Prostate gland (tissue), 2 donors: ENCODE measurements around the gene CSAD. TPM values are rescaled to one million over a fixed set of nuclear protein-coding genes. Genes with fewer than 3 reads are reported as not detected.
"Not testable (repeated sequence)": the region's sequence is repeated elsewhere in the genome, so short reads cannot be mapped to it uniquely, and the experiment has no call there.

Experiments used
- DNase-seq: peaks from one replicate; pipeline ENCODE4 v3.0.0-alpha.2; 2019; ENCODE audit warnings: low spot score
- H3K27ac ChIP-seq, 2 donors: fragments of 200-600 bp; sonication (generic); 2 replicates each; pipeline ENCODE4 v1.5.1; 2017 to 2019
- H3K27me3 ChIP-seq: fragments of 200-600 bp; sonication (generic); replicated peaks from 2 replicates; pipeline ENCODE4 v1.5.1; 2019; ENCODE audit not compliant: insufficient read depth
- H3K36me3 ChIP-seq, 2 donors: fragments of 200-600 bp; sonication (generic); 1 replicate in 1 of 2; 2 replicates in 1 of 2; pipeline versions ENCODE4 v1.5.1 to v1.8.1; 2017 to 2019
- H3K4me1 ChIP-seq: fragments of 200-600 bp; sonication (generic); replicated peaks from 2 replicates; pipeline ENCODE4 v1.5.1; 2019
- H3K4me3 ChIP-seq, 2 donors: fragments of 200-600 bp; sonication (generic); 2 replicates each; pipeline ENCODE4 v1.5.1; 2017 to 2019
- H3K9me3 ChIP-seq: fragments of 200-600 bp; sonication (generic); 2 replicates; pipeline ENCODE4 v1.5.1; 2017
- CTCF ChIP-seq, 4 experiments: fragments of 200-600 bp in 2 of 4; fragments of 450-650 bp in 2 of 4; sonication (generic) in 2 of 4; IDR thresholded peaks; 1 replicate in 3 of 4; 2 replicates in 1 of 4; pipeline ENCODE4 v1.5.1; 2016 to 2019; ENCODE audit warnings: antibody characterized with exemption in 4 of 4, mild to moderate bottlenecking in 2 of 4, moderate library complexity in 2 of 4
- POLR2A ChIP-seq: fragments of 450-650 bp; IDR thresholded peaks from one replicate; pipeline ENCODE4 v1.6.1; 2016; ENCODE audit warnings: antibody characterized with exemption, mild to moderate bottlenecking
- POLR2AphosphoS5 ChIP-seq: sonication (generic); formaldehyde crosslinking; IDR thresholded peaks from one replicate; pipeline ENCODE4 v1.6.1; 2017; ENCODE audit warnings: antibody characterized with exemption
- WGBS: methylation state at CpG from one replicate; pipeline ENCODE4 v1.1.5; 2018; 5-methylcytosine and 5-hydroxymethylcytosine counted together
- intact Hi-C: fragments of 100-400 bp; cut with DNase I; formaldehyde crosslinking; loops from one replicate; pipeline ENCODE4 v1.14.2; 2022
- small RNA-seq, 2 donors: library from RNA; depleted of rRNA; stranded (forward); fragments of <200 nt; gene quantifications; one replicate each; pipeline ENCODE3, GENCODE V24; 2016
- total RNA-seq, 2 donors: library from RNA; depleted of rRNA; stranded (reverse); fragments of >200 nt; gene quantifications; one replicate each; pipeline ENCODE4 v1.1.0, GENCODE V29; 2016

Gene CSAD
- total RNA-seq, 2 donors from 2014 or later, result 30.8 to 92.5 TPM

GRCh38 chr12:53113136-53113705, 67.5 kb downstream of the CSAD start:
- no peak overlapping the region for H3K27ac ChIP-seq
- H3K27me3 ChIP-seq, result no peaks in the 10 kb centered on the region
- no peaks in the 10 kb centered on the region for H3K4me1 ChIP-seq
- no peak for TF ChIP-seq POLR2A
- no peak for TF ChIP-seq CTCF (IDR thresholded peaks at IDR 0.05)
- no peak for TF ChIP-seq POLR2AphosphoS5
- DNase-seq, result no peak
- H3K9me3 ChIP-seq, result no peaks in the 10 kb centered on the region
- intact Hi-C loops, result no loop called here
- no peaks in the 10 kb centered on the region for H3K36me3 ChIP-seq
- WGBS, result 62% methylated on average over 12 of the region's 12 CpGs
- no peak overlapping the region for H3K4me3 ChIP-seq

GRCh38 chr12:53112431-53112830, 68.3 kb downstream of the CSAD start:
- H3K4me3 ChIP-seq, DNase-seq, H3K27me3 ChIP-seq, H3K36me3 ChIP-seq, intact Hi-C loops, H3K9me3 ChIP-seq, H3K4me1 ChIP-seq, H3K27ac ChIP-seq: not testable (repeated sequence)
- WGBS, result 89% methylated on average over 7 of the region's 7 CpGs

Small RNAs within 50 kb of the gene (small RNA-seq; reads per million reads assigned to genes)
- gene HIGD1AP1 (0 reads per million in 2 donors), gene RNU6-333P (0 reads per million in 2 donors)

Other genes with a start within 250 kb of the CSAD start
- gene KRT18, start 231.8 kb downstream of the CSAD start, total RNA-seq, result 100 to 1,000 TPM; 211 to 737 TPM
- 100 to 1,000 TPM; 419 to 458 TPM for gene EIF4B, start 174.5 kb downstream of the CSAD start, total RNA-seq
- gene TNS2, start 130.9 kb downstream of the CSAD start, total RNA-seq, result 100 to 1,000 TPM in 1 of 2 donors, 10 to 100 TPM in 1; 66.5 to 180 TPM
- 10 to 100 TPM; 38.7 to 54.4 TPM for gene SPRYD3, start 101.5 kb downstream of the CSAD start, total RNA-seq
- gene IGFBP6, start 83.3 kb downstream of the CSAD start, total RNA-seq, result 100 to 1,000 TPM; 189 to 532 TPM
- gene SOAT2, start 77.4 kb downstream of the CSAD start, total RNA-seq, result under 1 TPM; 0.14 to 0.28 TPM
- 10 to 100 TPM; 17.0 to 19.1 TPM for gene ZNF740, start 203 bp downstream of the CSAD start, total RNA-seq
- 1 to 10 TPM; 1.2 to 1.7 TPM for gene ITGB7, start 26.3 kb upstream of the CSAD start, total RNA-seq
- 10 to 100 TPM; 28.9 to 30.4 TPM for gene RARG, start 51.3 kb upstream of the CSAD start, total RNA-seq
- 1 to 10 TPM in 1 of 2 donors, under 1 TPM in 1; 0.55 to 6.1 TPM for gene ESPL1, start 87.4 kb upstream of the CSAD start, total RNA-seq
- 100 to 1,000 TPM; 552 to 673 TPM for gene PFDN5, start 114.6 kb upstream of the CSAD start, total RNA-seq
- 10 to 100 TPM; 48.1 to 75.4 TPM for gene MYG1, start 118.8 kb upstream of the CSAD start, total RNA-seq
- gene AAAS, start 140.7 kb upstream of the CSAD start, total RNA-seq, result 10 to 100 TPM; 50.7 to 79.3 TPM
- gene SP7, start 155.4 kb upstream of the CSAD start, total RNA-seq, result not detected
- gene SP1, start 199.3 kb upstream of the CSAD start, total RNA-seq, result 10 to 100 TPM; 60.1 to 84.5 TPM
- gene AMHR2, start 242.9 kb upstream of the CSAD start, total RNA-seq, result 10 to 100 TPM in 1 of 2 donors, not detected in 1; 44.5 TPM